Glutamatergic neuron (in vitro differentiated cells): Measurements from ENCODE around the gene SIDT1. TPM values are rescaled to one million over a fixed set of nuclear protein-coding genes. Genes with fewer than 3 reads are reported as not detected.

Experiments used
- DNase-seq: peaks from one replicate; pipeline ENCODE4 v3.0.0; 2022
- H3K27ac Mint-ChIP-seq: one replicate; pipeline ENCODE4 v1.8.0; 2020; ENCODE audit warnings: mild to moderate bottlenecking, mixed read lengths, inconsistent platforms; ENCODE audit not compliant: unreplicated experiment
- H3K27me3 Mint-ChIP-seq: one replicate; pipeline ENCODE4 v1.8.0; 2020; ENCODE audit warnings: mild to moderate bottlenecking, moderate library complexity, mixed read lengths, inconsistent platforms; ENCODE audit not compliant: unreplicated experiment
- H3K36me3 Mint-ChIP-seq: one replicate; pipeline ENCODE4 v1.8.0; 2020; ENCODE audit warnings: mild to moderate bottlenecking, mixed read lengths, inconsistent platforms; ENCODE audit not compliant: unreplicated experiment
- H3K4me1 Mint-ChIP-seq: one replicate; pipeline ENCODE4 v1.8.0; 2020; ENCODE audit warnings: mild to moderate bottlenecking, low read depth, mixed read lengths, inconsistent platforms; ENCODE audit not compliant: unreplicated experiment
- H3K4me3 Mint-ChIP-seq: one replicate; pipeline ENCODE4 v1.8.0; 2020; ENCODE audit warnings: mild to moderate bottlenecking, mixed read lengths, inconsistent platforms; ENCODE audit not compliant: unreplicated experiment
- H3K9me3 Mint-ChIP-seq: one replicate; pipeline ENCODE4 v1.8.0; 2020; ENCODE audit warnings: mild to moderate bottlenecking, moderate library complexity, mixed read lengths, inconsistent platforms; ENCODE audit not compliant: unreplicated experiment
- total RNA-seq: library from RNA; stranded (reverse); fragmentation: NEBNext Ultra II Directional; extraction: Animal tissue kit (Norgen Biotek cat#: 25700); gene quantifications from one replicate; pipeline ENCODE4 v1.2.1, GENCODE V29; 2021; ENCODE audit not compliant: unreplicated experiment
- TF ChIP-seq, protein P1 (sequence below): fragments of 200-600 bp; sonication (generic); IDR thresholded peaks from one replicate; pipeline ENCODE4 v1.5.0; 2021; ENCODE audit not compliant: partially characterized antibody, unreplicated experiment

SIDT1 gene
- total RNA-seq, 1 donor from 2014 or later, result not detected

DNA sequence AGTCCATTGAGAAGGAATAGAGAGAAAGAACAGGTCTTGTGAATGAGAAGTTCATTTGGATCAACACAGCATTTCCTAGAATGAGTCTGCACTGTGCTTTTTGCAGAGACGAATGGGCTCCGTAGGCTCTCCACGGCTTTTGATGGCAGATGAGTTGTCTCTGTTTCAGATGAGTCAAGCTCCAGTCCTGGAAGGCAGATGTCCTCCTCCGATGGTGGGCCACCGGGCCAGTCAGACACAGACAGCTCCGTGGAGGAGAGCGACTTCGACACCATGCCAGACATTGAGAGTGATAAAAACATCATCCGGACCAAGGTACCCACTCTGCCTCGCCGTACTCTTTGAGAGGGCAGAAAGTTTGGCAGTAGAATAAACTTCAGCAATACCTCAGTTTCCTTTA is 70.5 kb downstream of the SIDT1 start:
- Mint-ChIP-seq H3K9me3 (no peaks in the 10 kb centered on the region), H3K27ac (no peak overlapping the region), H3K4me3 (no peak overlapping the region), H3K36me3 (no peaks in the 10 kb centered on the region), H3K4me1 (no peaks in the 10 kb centered on the region), H3K27me3 (no peaks in the 10 kb centered on the region)
- DNase-seq, result no peak
- TF ChIP-seq, protein P1, sequence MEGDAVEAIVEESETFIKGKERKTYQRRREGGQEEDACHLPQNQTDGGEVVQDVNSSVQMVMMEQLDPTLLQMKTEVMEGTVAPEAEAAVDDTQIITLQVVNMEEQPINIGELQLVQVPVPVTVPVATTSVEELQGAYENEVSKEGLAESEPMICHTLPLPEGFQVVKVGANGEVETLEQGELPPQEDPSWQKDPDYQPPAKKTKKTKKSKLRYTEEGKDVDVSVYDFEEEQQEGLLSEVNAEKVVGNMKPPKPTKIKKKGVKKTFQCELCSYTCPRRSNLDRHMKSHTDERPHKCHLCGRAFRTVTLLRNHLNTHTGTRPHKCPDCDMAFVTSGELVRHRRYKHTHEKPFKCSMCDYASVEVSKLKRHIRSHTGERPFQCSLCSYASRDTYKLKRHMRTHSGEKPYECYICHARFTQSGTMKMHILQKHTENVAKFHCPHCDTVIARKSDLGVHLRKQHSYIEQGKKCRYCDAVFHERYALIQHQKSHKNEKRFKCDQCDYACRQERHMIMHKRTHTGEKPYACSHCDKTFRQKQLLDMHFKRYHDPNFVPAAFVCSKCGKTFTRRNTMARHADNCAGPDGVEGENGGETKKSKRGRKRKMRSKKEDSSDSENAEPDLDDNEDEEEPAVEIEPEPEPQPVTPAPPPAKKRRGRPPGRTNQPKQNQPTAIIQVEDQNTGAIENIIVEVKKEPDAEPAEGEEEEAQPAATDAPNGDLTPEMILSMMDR, result no peak

DNA sequence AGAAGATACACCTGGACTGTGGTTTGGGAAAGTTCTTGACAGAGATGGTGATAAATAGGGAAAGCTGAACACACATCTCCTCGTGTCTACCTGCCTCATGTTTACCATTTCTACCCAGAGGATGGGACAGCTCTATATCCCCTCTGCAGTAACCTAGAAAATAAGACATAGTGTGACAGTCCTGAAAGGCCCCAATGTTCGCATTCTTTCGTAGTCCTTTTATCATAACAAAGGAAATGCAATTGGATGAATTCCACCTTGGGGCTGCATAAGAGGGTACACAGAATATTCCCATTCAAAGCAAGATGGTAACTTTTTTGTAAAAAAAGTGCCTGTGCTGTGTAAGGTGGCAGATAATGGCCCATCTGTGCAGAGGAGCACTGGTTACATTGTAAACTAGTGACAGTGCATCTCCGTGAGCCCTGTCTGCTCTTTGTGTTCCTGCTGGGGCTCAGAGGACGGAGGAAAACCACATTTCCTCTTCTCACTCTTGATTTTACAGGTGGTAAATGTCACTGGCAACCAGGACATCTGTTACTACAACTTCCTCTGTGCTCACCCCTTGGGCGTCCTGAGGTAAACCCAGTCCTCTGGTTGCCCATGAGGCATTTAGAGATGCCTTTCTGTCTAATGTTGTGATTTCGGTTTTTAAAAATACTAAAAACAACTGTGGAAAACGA is 74.3 kb downstream of the SIDT1 start:
- TF ChIP-seq, protein P1, result no peak
- Mint-ChIP-seq H3K9me3 (no peaks in the 10 kb centered on the region), H3K36me3 (no peaks in the 10 kb centered on the region), H3K27me3 (no peaks in the 10 kb centered on the region), H3K4me3 (no peak overlapping the region), H3K27ac (no peak overlapping the region), H3K4me1 (no peaks in the 10 kb centered on the region)
- DNase-seq, result no peak

DNA sequence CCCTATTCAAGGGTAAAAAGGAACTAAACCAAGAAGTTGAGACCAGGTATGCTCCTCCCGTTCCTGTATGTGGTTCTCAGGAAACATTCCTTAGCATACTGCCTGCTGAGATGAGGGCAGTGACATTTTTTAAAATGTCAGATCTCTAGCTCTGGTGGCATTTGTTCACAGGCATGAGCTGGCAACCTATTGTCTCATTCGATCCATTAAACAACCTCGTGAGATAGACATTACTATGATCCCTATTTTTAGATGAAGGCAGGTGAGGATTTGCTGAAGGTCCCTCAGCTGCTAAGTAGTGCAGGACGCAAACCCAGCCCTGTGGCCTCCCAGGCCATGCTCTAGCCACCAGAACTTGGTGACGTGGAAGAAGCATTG is 74.9 kb downstream of the SIDT1 start:
- no peaks in the 10 kb centered on the region for H3K36me3 Mint-ChIP-seq
- H3K27ac Mint-ChIP-seq, result no peak overlapping the region
- no peaks in the 10 kb centered on the region for H3K9me3 Mint-ChIP-seq
- no peak for DNase-seq
- no peaks in the 10 kb centered on the region for H3K27me3 Mint-ChIP-seq
- no peaks in the 10 kb centered on the region for H3K4me1 Mint-ChIP-seq
- H3K4me3 Mint-ChIP-seq, result no peak overlapping the region
- TF ChIP-seq, protein P1, result no peak

DNA sequence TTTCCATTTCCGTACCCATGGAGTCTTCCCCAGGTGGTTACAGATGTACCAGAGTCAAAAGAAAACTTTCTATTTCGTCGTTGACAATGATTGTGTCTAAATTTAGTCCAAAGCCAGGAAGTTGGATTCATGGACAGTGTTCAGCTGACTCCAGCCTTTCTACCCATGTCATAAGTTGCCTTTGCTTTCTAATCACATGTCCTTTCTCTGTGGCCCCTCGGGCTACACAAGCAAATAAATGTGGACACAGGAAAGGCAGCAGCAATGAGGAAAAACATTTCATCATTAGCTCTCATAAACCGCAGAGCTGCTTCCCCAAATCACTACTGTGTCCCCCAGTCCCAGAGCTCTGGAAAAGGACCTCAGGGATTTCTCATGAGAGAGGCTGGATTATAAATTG is 82.0 kb downstream of the SIDT1 start:
- Mint-ChIP-seq H3K4me3 (no peak overlapping the region), H3K27me3 (no peaks in the 10 kb centered on the region), H3K36me3 (no peaks in the 10 kb centered on the region), H3K9me3 (no peaks in the 10 kb centered on the region), H3K4me1 (no peaks in the 10 kb centered on the region), H3K27ac (no peak overlapping the region)
- TF ChIP-seq, protein P1, result no peak
- no peak for DNase-seq

DNA sequence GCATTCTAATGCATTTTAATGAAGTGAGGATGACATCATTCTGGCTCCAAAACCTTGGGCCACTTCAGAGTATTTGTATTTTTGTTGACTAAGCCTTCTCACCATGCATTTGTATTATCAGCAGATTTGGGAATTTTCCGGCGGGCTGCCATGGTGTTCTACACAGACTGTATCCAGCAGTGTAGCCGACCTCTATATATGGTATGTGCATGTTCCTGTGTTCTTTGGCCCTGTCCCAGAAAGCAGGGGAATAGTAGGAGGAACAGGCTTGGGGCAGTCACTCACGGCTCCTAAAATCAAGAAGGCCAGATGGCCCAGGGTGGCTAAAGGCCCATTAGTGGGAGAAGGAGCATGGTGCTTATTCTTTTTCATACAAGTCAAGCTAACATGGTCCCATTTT is 83.6 kb downstream of the SIDT1 start:
- TF ChIP-seq, protein P1, result no peak
- no peak overlapping the region for H3K27ac Mint-ChIP-seq

More for the DNA sequence above, 83.6 kb downstream of the SIDT1 start:
- H3K36me3 Mint-ChIP-seq, result no peaks in the 10 kb centered on the region
- H3K4me1 Mint-ChIP-seq, result no peaks in the 10 kb centered on the region
- no peak for DNase-seq
- H3K27me3 Mint-ChIP-seq, result no peaks in the 10 kb centered on the region
- no peaks in the 10 kb centered on the region for H3K9me3 Mint-ChIP-seq
- no peak overlapping the region for H3K4me3 Mint-ChIP-seq
